Neural progenitor cell (in vitro differentiated cells): ENCODE data around the gene EDNRA. TPM values are rescaled to one million over a fixed set of nuclear protein-coding genes. Genes with fewer than 3 reads are reported as not detected.

Experiments used
- DNase-seq: peaks from one replicate; pipeline ENCODE4 v3.0.0-alpha.2; 2016; ENCODE audit warnings: low spot score
- H2AFZ ChIP-seq: fragments of 200-600 bp; sonication (generic); replicated peaks from 2 replicates; pipeline ENCODE4 v1.6.1; 2016; ENCODE audit warnings: antibody characterized with exemption
- H3F3A ChIP-seq: fragments of 200-600 bp; sonication (generic); 2 replicates; pipeline ENCODE4 v1.6.1; 2016; ENCODE audit warnings: antibody characterized with exemption, low read depth
- H3K27ac ChIP-seq: fragments of 200-600 bp; sonication (generic); 2 replicates; pipeline ENCODE4 v1.5.1; 2016; ENCODE audit warnings: mild to moderate bottlenecking
- H3K27me3 ChIP-seq: fragments of 200-600 bp; sonication (generic); 2 replicates; pipeline ENCODE4 v1.6.1; 2016; ENCODE audit warnings: mild to moderate bottlenecking, moderate library complexity
- H3K36me3 ChIP-seq: fragments of 200-600 bp; sonication (generic); 2 replicates; pipeline ENCODE4 v1.5.1; 2016
- H3K4me1 ChIP-seq: fragments of 200-600 bp; sonication (generic); 2 replicates; pipeline ENCODE4 v1.6.1; 2016; ENCODE audit warnings: mixed run types
- H3K4me2 ChIP-seq: fragments of 200-600 bp; sonication (generic); 2 replicates; pipeline ENCODE4 v1.6.1; 2016
- H3K4me3 ChIP-seq: fragments of 200-600 bp; sonication (generic); 2 replicates; pipeline ENCODE4 v1.5.1; 2016
- H3K79me2 ChIP-seq: fragments of 200-600 bp; sonication (generic); 2 replicates; pipeline ENCODE4 v1.6.1; 2016; ENCODE audit warnings: low read depth
- H3K9ac ChIP-seq: fragments of 200-600 bp; sonication (generic); 2 replicates; pipeline ENCODE4 v1.6.1; 2016
- H3K9me3 ChIP-seq: fragments of 200-600 bp; sonication (generic); 2 replicates; pipeline ENCODE4 v1.5.1; 2016; ENCODE audit warnings: low read depth
- H4K20me1 ChIP-seq: fragments of 200-600 bp; sonication (generic); 2 replicates; pipeline ENCODE4 v1.6.1; 2016; ENCODE audit warnings: low read depth
- H3K27ac Mint-ChIP-seq: 3 replicates; pipeline ENCODE4 v1.8.0; 2021; ENCODE audit warnings: mixed read lengths
- H3K27me3 Mint-ChIP-seq: 2 replicates; pipeline ENCODE4 v1.8.0; 2022; ENCODE audit warnings: low read depth, mild to moderate bottlenecking, inconsistent platforms, moderate library complexity, mixed read lengths; ENCODE audit not compliant: insufficient read depth
- H3K36me3 Mint-ChIP-seq: 3 replicates; pipeline ENCODE4 v1.8.0; 2021; ENCODE audit warnings: mixed read lengths
- H3K4me1 Mint-ChIP-seq: 3 replicates; pipeline ENCODE4 v1.8.0; 2021; ENCODE audit warnings: mixed read lengths
- H3K4me3 Mint-ChIP-seq: 3 replicates; pipeline ENCODE4 v1.8.0; 2021; ENCODE audit warnings: mild to moderate bottlenecking, moderate library complexity, mixed read lengths
- H3K9me3 Mint-ChIP-seq: 3 replicates; pipeline ENCODE4 v1.8.0; 2020; ENCODE audit warnings: mixed read lengths
- EZH2 ChIP-seq: fragments of 200-600 bp; sonication (generic); IDR thresholded peaks from 2 replicates; pipeline ENCODE4 v1.6.1; 2017; ENCODE audit warnings: antibody characterized with exemption, mild to moderate bottlenecking, moderate library complexity
- EZH2phosphoT487 ChIP-seq: fragments of 200-600 bp; sonication (generic); IDR thresholded peaks from 2 replicates; pipeline ENCODE4 v1.6.1; 2017; ENCODE audit warnings: antibody characterized with exemption
- total RNA-seq: library from RNA; depleted of rRNA; stranded (reverse); fragments of >200 nt; gene quantifications from 2 replicates; pipeline ENCODE4 v1.2.3, GENCODE V29; 2015; ENCODE audit warnings: low replicate concordance
- TF ChIP-seq, protein P1 (sequence below): fragments of 200-600 bp; sonication (generic); IDR thresholded peaks from 2 replicates; pipeline ENCODE4 v1.5.1; 2017; ENCODE audit warnings: antibody characterized with exemption, mild to moderate bottlenecking

EDNRA gene
- total RNA-seq, 1 donor from 2014 or later = 2.9 TPM

DNA sequence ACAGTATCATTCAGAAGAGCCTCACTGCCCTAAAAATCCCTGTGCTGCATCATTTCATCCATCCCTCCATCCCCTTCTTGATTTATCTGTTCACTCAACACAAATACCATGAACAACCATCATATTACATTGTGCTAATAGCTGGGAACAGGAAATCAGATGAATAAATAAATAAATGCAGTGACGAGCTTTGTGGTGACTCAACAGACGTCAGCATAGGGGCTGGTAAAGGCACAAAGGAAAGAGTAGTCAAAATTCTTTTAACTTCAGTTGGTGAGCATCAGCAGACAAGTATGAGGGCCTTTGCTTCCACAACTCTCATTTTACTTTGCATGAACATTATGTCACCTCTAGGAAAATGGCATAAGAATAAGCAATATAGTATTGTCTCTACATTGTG, 65.5 kb downstream of the EDNRA start:
- Histone ChIP-seq H3K4me3 (no peak overlapping the region), H4K20me1 (no peaks in the 10 kb centered on the region), H3K36me3 (no peaks in the 10 kb centered on the region), H3K4me2 (no peak overlapping the region), H3F3A (no peaks in the 10 kb centered on the region), H3K9ac (no peak overlapping the region), H3K27me3 (no peaks in the 10 kb centered on the region), H3K9me3 (no peaks in the 10 kb centered on the region), H3K4me1 (no peaks in the 10 kb centered on the region), H3K27ac (no peak overlapping the region), H2AFZ (no peak overlapping the region), H3K79me2 (no peaks in the 10 kb centered on the region)
- Mint-ChIP-seq H3K4me3 (no peak overlapping the region), H3K27ac (no peak overlapping the region), H3K4me1 (peaks cover 7% of the 10 kb centered on the region), H3K9me3 (no peaks in the 10 kb centered on the region), H3K27me3 (no peaks in the 10 kb centered on the region), H3K36me3 (no peaks in the 10 kb centered on the region)
- DNase-seq = no peak
- TF ChIP-seq EZH2phosphoT487 (no peak), EZH2 (no peak)
- TF ChIP-seq, protein P1, sequence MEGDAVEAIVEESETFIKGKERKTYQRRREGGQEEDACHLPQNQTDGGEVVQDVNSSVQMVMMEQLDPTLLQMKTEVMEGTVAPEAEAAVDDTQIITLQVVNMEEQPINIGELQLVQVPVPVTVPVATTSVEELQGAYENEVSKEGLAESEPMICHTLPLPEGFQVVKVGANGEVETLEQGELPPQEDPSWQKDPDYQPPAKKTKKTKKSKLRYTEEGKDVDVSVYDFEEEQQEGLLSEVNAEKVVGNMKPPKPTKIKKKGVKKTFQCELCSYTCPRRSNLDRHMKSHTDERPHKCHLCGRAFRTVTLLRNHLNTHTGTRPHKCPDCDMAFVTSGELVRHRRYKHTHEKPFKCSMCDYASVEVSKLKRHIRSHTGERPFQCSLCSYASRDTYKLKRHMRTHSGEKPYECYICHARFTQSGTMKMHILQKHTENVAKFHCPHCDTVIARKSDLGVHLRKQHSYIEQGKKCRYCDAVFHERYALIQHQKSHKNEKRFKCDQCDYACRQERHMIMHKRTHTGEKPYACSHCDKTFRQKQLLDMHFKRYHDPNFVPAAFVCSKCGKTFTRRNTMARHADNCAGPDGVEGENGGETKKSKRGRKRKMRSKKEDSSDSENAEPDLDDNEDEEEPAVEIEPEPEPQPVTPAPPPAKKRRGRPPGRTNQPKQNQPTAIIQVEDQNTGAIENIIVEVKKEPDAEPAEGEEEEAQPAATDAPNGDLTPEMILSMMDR = no peak

GRCh38 chr4:147547314-147548056, 66.6 kb downstream of the EDNRA start:
- H3K9me3 ChIP-seq = no peaks in the 10 kb centered on the region
- Mint-ChIP-seq H3K4me1 (peaks cover 7% of the 10 kb centered on the region), H3K27me3 (peaks cover 3% of the 10 kb centered on the region), H3K27ac (no peak overlapping the region), H3K4me3 (no peak overlapping the region), H3K9me3 (peaks cover 6% of the 10 kb centered on the region), H3K36me3 (peaks cover 3% of the 10 kb centered on the region)
- no peak overlapping the region for H3K27ac ChIP-seq
- no peak overlapping the region for H3K4me2 ChIP-seq
- no peaks in the 10 kb centered on the region for H3K79me2 ChIP-seq
- H3K4me3 ChIP-seq = no peak overlapping the region
- H3F3A ChIP-seq = no peaks in the 10 kb centered on the region
- no peak overlapping the region for H2AFZ ChIP-seq
- no peak overlapping the region for H3K9ac ChIP-seq
- no peaks in the 10 kb centered on the region for H3K36me3 ChIP-seq
- H4K20me1 ChIP-seq = no peaks in the 10 kb centered on the region
- no peaks in the 10 kb centered on the region for H3K4me1 ChIP-seq
- TF ChIP-seq, protein P1 = no peak
- no peak for TF ChIP-seq EZH2
- no peak for TF ChIP-seq EZH2phosphoT487
- DNase-seq = no peak
- no peaks in the 10 kb centered on the region for H3K27me3 ChIP-seq

GRCh38 chr4:147548256-147548655, 67.4 kb downstream of the EDNRA start:
- no peak overlapping the region for H3K9ac ChIP-seq
- DNase-seq = no peak
- H3K9me3 ChIP-seq = no peaks in the 10 kb centered on the region
- H3K4me3 ChIP-seq = no peak overlapping the region
- Mint-ChIP-seq H3K4me3 (no peak overlapping the region), H3K27ac (no peak overlapping the region), H3K9me3 (peaks cover 6% of the 10 kb centered on the region), H3K27me3 (peaks cover 4% of the 10 kb centered on the region), H3K36me3 (peaks cover 3% of the 10 kb centered on the region), H3K4me1 (peaks cover 7% of the 10 kb centered on the region)
- H2AFZ ChIP-seq = no peak overlapping the region
- H3K27me3 ChIP-seq = no peaks in the 10 kb centered on the region
- no peak for TF ChIP-seq EZH2phosphoT487
- TF ChIP-seq, protein P1 = no peak
- no peak for TF ChIP-seq EZH2
- H3F3A ChIP-seq = no peaks in the 10 kb centered on the region
- no peak overlapping the region for H3K27ac ChIP-seq
- H3K79me2 ChIP-seq = no peaks in the 10 kb centered on the region
- H3K36me3 ChIP-seq = no peaks in the 10 kb centered on the region
- H3K4me1 ChIP-seq = no peaks in the 10 kb centered on the region
- no peaks in the 10 kb centered on the region for H4K20me1 ChIP-seq
- no peak overlapping the region for H3K4me2 ChIP-seq
